GM12875 (cell line): Measurements from ENCODE around the gene HCFC2.

Experiments used
- H3K4me3 ChIP-seq: one replicate; pipeline ENCODE4 v1.5.1; 2011; ENCODE audit warnings: low read depth, low read length, control low read depth
- TF ChIP-seq, protein P1 (sequence below): IDR thresholded peaks from 2 replicates; pipeline ENCODE4 v1.5.1; 2011; ENCODE audit warnings: low read depth, mild to moderate bottlenecking, control low read depth, inconsistent platforms, low read length, moderate library complexity, borderline replicate concordance; ENCODE audit not compliant: insufficient read depth

Gene HCFC2

DNA sequence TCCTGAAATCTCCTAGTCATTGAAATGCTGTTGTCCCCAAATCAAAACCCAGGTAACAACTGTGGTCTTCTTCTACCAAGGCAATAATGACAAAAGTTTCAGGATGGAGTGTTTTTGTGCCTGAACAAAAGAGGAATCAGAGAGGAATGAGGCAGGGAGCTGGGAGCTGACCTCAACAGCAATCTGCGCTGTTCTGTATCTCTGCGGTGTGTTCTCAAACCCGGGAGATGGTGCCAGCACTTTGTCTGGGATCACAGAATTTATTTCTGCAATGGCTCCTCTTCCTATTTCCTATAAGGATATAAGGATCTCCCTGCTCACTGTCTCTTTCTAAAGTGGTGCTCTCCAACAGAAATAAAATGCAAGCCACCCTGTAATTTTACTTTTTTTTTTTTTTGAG is 13.9 kb upstream of the HCFC2 start:
- H3K4me3 ChIP-seq = no peak overlapping the region
- TF ChIP-seq, protein P1, sequence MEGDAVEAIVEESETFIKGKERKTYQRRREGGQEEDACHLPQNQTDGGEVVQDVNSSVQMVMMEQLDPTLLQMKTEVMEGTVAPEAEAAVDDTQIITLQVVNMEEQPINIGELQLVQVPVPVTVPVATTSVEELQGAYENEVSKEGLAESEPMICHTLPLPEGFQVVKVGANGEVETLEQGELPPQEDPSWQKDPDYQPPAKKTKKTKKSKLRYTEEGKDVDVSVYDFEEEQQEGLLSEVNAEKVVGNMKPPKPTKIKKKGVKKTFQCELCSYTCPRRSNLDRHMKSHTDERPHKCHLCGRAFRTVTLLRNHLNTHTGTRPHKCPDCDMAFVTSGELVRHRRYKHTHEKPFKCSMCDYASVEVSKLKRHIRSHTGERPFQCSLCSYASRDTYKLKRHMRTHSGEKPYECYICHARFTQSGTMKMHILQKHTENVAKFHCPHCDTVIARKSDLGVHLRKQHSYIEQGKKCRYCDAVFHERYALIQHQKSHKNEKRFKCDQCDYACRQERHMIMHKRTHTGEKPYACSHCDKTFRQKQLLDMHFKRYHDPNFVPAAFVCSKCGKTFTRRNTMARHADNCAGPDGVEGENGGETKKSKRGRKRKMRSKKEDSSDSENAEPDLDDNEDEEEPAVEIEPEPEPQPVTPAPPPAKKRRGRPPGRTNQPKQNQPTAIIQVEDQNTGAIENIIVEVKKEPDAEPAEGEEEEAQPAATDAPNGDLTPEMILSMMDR = no peak

DNA sequence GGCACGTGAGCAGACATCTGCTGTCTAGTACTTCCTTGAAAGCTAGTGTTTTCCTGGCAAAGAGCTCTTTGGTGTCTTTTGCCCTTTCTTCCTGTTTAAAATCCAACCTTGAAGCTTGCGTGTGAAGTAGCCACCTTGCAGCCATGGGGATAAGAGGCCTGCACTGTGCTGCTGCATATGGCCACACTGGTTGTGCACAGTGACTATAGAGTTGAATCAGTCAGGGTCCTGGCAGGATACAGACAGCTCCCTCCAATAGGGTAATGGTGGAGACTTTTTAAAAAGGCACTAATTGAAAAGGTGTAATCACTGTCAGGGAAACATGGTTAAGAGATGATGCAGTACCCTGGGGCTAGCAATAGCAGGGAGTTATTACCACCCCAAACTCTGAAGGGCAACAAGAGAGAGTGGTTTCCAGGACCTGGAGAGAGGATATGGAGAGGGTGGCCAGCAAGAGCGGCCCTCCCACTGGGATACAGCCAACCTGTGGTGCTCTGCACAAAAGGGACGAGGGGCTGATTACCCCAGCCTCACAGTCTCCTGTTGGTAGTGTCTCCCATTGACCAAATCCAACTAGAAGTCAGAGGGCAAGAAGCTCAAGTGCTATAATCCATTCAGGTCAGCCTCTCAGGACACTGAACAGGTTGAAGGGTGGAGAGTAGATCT is 9.5 kb upstream of the HCFC2 start:
- H3K4me3 ChIP-seq = no peak overlapping the region
- TF ChIP-seq, protein P1 = no peak

DNA sequence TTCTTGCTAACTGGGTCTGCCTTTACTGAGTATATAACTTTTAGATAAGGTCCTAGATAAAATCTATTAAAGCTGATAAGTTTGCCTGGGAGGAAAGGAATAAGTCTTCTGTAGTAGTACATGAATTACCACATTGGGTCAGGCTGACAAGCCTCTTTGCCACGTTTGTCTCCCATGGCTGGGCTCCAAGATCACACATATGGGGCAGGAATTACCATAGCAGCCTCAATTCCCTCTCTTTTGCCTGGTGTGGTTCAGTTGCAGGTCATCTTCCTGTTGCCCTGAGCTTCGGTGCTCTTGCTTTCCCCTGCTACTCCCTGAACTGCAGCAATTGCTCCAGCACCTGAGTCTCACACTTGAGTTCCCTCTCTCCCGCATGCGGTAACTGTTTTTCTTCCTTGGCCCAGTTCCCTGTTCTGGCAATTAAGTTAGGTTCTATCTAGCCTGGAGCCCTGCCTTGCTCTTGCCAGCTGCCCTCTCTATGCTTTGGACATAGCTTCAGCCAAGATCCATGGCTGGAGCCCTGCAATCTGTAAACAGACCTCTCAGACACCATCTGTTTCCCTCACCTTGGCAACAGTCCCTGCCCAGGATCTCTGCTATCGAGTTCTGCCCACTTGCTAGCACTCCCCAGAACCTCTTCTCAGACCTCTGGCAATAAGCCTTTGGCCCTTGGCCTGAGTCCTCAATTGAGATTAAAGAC is 8.5 kb upstream of the HCFC2 start:
- TF ChIP-seq, protein P1 = no peak

DNA sequence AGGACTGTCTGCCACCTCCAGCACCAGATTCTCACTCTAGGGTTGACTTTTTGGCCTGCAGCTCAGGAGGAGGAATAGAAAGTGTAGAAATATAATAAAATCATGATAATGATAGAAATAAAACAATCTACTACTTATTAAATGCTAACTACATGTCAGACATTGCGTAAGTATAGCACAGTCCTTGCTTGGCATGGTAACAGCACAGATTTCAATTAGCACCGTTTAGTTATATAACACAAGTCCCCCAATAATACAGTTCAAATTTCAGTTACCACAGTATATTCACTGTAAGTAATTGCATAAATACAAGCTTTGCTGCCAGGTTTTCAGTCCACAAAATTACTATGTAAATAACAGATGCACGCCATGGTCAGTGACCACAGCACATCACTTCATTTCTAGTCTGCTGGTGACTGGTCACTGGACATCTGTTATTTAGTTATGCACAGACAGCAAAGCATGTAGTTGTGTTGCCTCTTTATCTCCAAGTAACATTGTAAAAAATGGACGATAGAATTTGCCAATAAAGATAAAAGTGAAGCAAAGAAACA is 7.8 kb upstream of the HCFC2 start:
- TF ChIP-seq, protein P1 = no peak
- H3K4me3 ChIP-seq = no peak overlapping the region

More for the DNA sequence above, 8.5 kb upstream of the HCFC2 start:
- H3K4me3 ChIP-seq = no peak overlapping the region

DNA sequence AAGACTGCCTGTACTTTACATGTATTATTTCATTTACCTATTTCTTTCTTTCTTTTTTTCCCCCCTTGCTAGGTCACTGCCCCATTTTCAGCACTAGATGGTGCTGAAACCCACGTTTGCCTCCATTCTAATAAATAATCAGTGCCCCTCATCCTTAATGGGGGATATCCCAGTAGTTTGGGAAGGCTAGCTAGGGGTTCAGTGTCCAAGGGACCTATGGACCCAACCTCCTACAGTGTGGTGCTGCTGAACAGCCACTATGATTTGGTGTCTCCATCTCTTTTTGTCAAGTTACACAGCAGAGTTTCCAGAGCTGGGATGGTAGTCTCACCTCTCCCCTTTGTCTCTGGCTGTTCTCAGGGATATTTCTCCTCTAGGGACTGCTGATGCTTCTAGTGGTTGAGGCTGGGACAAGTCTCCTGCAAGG is 6.5 kb upstream of the HCFC2 start:
- no peak overlapping the region for H3K4me3 ChIP-seq
- TF ChIP-seq, protein P1 = peak; percentile 59; the same call in 1 of the 2 replicates

DNA sequence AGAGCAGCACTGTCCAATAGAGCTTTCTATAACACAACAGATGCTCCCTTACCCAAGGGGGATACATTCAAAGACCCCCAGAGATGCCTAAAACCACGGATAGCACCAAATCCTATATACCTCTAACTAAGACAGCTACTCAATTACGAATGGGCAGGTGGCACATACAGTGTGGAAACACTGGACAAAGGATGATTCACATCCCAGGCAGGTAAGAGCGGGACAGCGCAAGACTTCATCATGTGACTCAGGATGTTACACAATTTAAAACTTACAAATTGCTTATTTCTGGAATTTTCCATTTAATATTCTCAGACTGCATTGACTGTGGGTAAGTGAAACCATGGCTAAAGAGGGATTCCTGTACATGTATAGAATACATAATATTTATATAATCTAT is 5.5 kb upstream of the HCFC2 start:
- TF ChIP-seq, protein P1 = no peak
- no peak overlapping the region for H3K4me3 ChIP-seq
